Measurements from ENCODE around the gene ANO10. TPM values are rescaled to one million over a fixed set of nuclear protein-coding genes. Genes with fewer than 3 reads are reported as not detected.
"Not testable (repeated sequence)": the region's sequence is repeated elsewhere in the genome, so short reads cannot be mapped to it uniquely, and the experiment has no call there.

The ANO10 gene
- total RNA-seq, 1 experiment from 2014 or later = 16.6 TPM

DNA sequence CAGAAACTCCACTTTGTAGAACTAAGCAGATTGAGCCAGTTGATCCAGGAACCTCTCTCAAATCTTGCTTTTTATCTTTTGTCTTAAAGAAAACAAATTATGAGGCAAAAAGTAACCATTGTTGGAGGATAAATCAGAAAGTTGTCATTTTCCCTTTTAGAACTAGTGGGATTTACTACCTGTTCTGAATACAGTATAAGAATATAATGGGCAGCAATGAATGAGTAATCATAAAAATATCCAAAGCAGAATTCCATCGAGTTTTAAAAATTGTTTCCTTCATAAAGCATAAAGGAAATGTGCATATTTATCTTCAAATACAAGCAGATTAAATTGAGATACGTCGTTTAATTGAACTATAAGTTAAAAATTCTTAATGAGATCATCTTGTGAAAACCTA lies 15.9 kb upstream of the ANO10 start:
- H3K27me3 ChIP-seq = no peaks in the 10 kb centered on the region

DNA sequence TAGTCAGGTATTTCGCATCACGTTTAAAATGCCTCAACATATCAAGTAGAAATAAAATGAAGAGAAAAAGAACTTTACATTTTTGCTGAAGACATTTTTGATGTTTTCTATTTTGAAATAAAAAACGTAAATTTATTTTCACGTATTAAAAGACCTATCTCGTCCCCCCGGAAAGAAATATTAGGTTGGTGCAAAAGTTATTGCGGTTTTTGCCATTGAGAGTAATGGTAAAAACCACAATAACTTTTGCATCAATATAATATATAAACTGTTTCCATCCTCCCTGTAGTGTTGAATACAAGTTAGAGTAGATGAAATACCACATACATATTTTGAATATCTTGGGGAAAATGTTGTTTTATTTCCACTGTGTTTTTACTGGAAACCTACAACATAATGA lies 11.2 kb upstream of the ANO10 start:
- Histone ChIP-seq H3K27me3 (no peaks in the 10 kb centered on the region), H3K9me3 (no peaks in the 10 kb centered on the region), H3K36me3 (no peaks in the 10 kb centered on the region), H3K4me3 (no peak overlapping the region)
- no peak for DNase-seq

More for the DNA sequence above, 15.9 kb upstream of the ANO10 start:
- DNase-seq = no peak
- Histone ChIP-seq H3K9me3 (no peaks in the 10 kb centered on the region), H3K36me3 (no peaks in the 10 kb centered on the region), H3K4me3 (no peak overlapping the region)

DNA sequence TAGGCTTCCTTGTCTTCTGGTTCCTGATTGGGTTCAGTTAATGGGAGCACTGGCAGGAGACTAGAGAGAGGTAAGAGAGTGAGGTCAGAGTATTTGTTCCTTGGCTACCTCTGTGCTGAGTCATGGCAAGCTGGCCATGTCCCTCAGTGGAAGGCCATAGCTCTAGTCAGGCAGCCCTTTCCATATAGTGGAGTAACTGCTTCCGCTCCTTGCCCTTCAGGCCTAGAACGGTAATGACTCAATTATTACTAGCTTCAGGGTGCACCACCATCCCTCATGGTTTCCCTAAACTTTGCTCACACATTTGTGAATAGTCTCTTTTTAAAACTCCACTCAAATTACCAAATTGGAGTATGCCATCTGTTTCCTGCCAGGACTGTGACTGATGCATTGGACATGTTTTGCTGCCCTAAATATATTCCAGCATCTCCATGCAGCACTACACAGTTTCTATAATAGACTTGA lies 10.5 kb upstream of the ANO10 start:
- Histone ChIP-seq H3K36me3 (no peaks in the 10 kb centered on the region), H3K9me3 (no peaks in the 10 kb centered on the region), H3K27me3 (no peaks in the 10 kb centered on the region), H3K4me3 (no peak overlapping the region)
- DNase-seq = peak; percentile 90

DNA sequence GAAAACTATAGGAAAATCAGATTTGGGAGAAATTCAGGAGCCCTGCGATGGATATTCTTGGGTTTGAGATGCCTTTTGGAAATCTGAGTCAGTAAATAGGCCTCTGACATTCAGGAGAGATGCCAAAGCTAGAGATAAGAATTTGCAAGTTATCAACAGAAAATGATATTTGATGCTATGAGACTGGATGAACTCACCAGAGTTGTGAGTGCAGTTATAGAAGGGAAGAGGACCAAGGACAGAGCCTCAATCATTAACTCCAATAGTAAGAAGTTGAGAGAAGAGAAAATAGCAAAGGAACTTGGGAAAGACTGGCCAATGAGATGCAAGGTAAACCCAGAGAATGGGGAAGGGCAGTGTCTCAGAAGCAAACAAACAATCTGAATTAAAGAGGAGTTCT lies 7.9 kb upstream of the ANO10 start:
- no peaks in the 10 kb centered on the region for H3K36me3 ChIP-seq
- no peaks in the 10 kb centered on the region for H3K27me3 ChIP-seq
- no peaks in the 10 kb centered on the region for H3K9me3 ChIP-seq
- DNase-seq = no peak
- no peak overlapping the region for H3K4me3 ChIP-seq

DNA sequence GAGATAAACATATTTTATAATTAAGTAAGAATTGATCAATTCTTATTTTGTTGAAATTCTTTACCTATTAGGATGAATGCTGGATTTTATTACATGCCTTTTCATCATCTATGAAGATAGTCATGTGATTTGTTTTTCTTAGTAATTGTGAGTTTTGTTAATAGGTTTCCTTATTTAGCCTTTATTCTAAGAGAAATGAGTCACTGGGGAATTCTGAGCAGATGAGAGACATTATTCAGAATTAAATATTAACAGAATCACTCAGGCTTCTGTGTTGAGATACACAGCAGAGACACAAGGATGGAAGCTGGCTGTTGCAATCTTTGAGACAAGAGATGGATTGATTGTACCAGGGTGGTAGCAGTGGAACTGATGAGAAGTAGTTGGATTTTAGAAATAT lies 7.4 kb upstream of the ANO10 start:
- H3K27me3 ChIP-seq = no peaks in the 10 kb centered on the region
- no peak overlapping the region for H3K4me3 ChIP-seq
- no peak for DNase-seq
- no peaks in the 10 kb centered on the region for H3K36me3 ChIP-seq
- H3K9me3 ChIP-seq = no peaks in the 10 kb centered on the region

- H3K27me3 ChIP-seq = no peaks in the 10 kb centered on the region
- no peak overlapping the region for H3K4me3 ChIP-seq
- H3K36me3 ChIP-seq = no peaks in the 10 kb centered on the region
- H3K9me3 ChIP-seq = no peaks in the 10 kb centered on the region
- no peak for DNase-seq
Observed at GRCh38 chr3:43627360-43627759, 5.5 kb upstream of the ANO10 start.

GRCh38 chr3:43624619-43625305 lies 3.0 kb upstream of the ANO10 start:
- H3K4me3 ChIP-seq = no peak overlapping the region
- H3K9me3 ChIP-seq = no peaks in the 10 kb centered on the region
- H3K36me3 ChIP-seq = no peaks in the 10 kb centered on the region
- H3K27me3 ChIP-seq = no peaks in the 10 kb centered on the region
- no peak for DNase-seq

- Histone ChIP-seq H3K4me3 (peak overlapping the region; percentile 87), H3K27me3 (no peaks in the 10 kb centered on the region), H3K9me3 (no peaks in the 10 kb centered on the region), H3K36me3 (no peaks in the 10 kb centered on the region)
- peak; percentile 7 for DNase-seq
Observed at GRCh38 chr3:43620831-43621655, 768 bp downstream of the ANO10 start.

GRCh38 chr3:43619588-43619987 lies 2.2 kb downstream of the ANO10 start:
- Histone ChIP-seq H3K4me3 (no peak overlapping the region), H3K27me3 (no peaks in the 10 kb centered on the region), H3K9me3 (no peaks in the 10 kb centered on the region), H3K36me3 (no peaks in the 10 kb centered on the region)
- no peak for DNase-seq

DNA sequence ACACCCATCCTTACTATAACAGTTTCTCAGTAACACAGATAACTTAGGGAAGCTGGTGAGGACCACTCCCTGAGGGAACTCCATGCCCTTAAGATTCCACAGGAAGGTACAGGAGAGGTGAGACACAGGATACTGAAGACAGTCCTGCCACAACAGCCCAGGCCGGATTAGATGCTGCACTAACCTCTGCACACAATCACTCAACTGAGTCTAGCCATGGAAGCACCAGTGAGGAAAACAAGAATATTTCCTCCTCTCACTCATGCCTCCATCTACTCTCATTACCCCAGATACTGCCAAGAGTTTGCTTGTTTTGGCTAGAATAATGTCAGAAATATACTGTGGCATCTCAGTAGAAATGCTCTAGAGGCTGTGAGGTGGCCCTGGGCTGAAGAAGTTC lies 3.7 kb downstream of the ANO10 start:
- no peaks in the 10 kb centered on the region for H3K36me3 ChIP-seq
- H3K27me3 ChIP-seq = no peaks in the 10 kb centered on the region
- no peak overlapping the region for H3K4me3 ChIP-seq
- H3K9me3 ChIP-seq = no peaks in the 10 kb centered on the region
- DNase-seq = no peak

DNA sequence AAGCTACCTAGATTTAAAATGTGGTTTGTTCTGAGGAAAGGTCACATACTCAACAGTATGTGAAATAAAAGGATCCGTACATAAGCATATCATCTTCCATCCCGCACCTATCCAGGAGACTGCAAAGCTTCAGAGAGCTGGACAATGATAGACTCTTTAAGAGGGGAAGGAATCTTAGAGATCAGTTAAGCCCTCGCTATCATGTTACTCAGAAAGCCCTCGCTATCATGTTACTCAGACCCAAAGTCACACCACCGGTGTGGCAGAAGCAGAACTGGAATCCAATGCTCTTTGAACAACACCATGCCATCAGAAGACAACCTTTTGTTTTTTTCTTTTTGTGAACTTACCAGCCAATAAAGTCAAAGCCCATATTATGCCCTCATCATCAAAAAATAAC lies 5.8 kb downstream of the ANO10 start:
- Histone ChIP-seq H3K4me3 (no peak overlapping the region), H3K9me3 (no peaks in the 10 kb centered on the region), H3K27me3 (no peaks in the 10 kb centered on the region), H3K36me3 (no peaks in the 10 kb centered on the region)
- DNase-seq = no peak

DNA sequence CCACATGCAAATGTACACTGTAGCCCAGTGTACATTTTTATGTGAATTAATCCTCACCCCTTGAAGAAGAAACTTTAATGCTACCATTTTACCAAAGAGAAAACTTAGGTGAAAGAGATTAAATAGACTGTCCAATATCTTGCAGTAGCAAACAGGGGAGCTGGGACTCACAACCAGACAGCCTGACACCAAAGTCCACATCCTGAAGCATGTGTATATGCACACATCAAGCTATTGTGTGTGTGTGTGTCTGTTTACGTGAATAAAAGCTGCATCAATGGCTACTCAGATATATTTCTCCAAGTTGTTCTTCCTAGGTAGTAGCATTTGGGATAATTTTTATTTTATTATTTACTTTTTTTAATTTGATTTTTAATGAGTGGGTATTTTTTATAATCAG lies 6.7 kb downstream of the ANO10 start:
- H3K27me3 ChIP-seq = no peaks in the 10 kb centered on the region
- no peaks in the 10 kb centered on the region for H3K36me3 ChIP-seq
- no peak overlapping the region for H3K4me3 ChIP-seq
- H3K9me3 ChIP-seq = no peaks in the 10 kb centered on the region
- no peak for DNase-seq

- DNase-seq = no peak
- Histone ChIP-seq H3K27me3 (no peaks in the 10 kb centered on the region), H3K36me3 (no peaks in the 10 kb centered on the region), H3K9me3 (no peaks in the 10 kb centered on the region), H3K4me3 (no peak overlapping the region)
Observed at GRCh38 chr3:43613976-43614375, 7.8 kb downstream of the ANO10 start.

- Histone ChIP-seq H3K36me3 (no peaks in the 10 kb centered on the region), H3K4me3 (no peak overlapping the region), H3K9me3 (no peaks in the 10 kb centered on the region), H3K27me3 (no peaks in the 10 kb centered on the region)
- no peak for DNase-seq
Observed at GRCh38 chr3:43612419-43612818, 9.4 kb downstream of the ANO10 start.

DNA sequence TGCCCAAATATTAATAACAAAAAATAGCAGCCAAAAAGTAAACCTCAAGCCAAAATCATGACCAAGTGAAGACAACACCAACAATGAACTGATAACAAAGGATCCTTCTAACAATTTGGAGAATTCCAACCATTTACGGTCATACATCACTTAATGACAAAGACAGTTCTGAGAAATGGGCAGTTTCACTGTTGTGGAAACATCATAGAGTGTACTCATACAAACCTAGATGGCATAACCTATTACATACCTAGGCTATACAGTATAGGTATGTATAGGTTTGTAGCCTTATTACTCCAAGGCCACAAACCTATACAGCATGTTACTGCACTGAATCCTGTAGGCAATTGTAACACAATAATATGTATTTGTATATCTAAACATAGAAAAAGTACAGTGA lies 12.4 kb downstream of the ANO10 start:
- no peak for DNase-seq
- no peaks in the 10 kb centered on the region for H3K36me3 ChIP-seq
- no peaks in the 10 kb centered on the region for H3K27me3 ChIP-seq
- H3K4me3 ChIP-seq = no peak overlapping the region
- no peaks in the 10 kb centered on the region for H3K9me3 ChIP-seq

DNA sequence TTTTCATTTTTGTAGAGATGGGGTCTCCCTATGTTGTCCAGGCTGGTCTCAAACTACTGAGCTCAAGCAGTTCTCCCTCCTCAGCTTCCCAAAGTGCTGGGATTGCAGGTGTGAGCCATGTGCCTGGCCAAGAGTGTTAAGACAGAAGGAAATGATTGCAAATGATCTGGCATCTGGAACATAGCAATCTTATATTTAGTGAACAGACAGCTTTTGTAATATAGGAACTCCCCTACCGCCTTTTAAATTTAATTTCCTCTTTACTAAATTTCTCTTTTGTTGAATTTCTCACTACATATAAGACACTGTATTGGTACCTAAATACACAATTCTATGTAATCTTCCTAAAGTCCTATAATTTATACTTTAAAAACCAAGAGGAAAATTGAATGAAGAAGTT lies 13.1 kb downstream of the ANO10 start:
- DNase-seq = no peak
- no peaks in the 10 kb centered on the region for H3K9me3 ChIP-seq

DNA sequence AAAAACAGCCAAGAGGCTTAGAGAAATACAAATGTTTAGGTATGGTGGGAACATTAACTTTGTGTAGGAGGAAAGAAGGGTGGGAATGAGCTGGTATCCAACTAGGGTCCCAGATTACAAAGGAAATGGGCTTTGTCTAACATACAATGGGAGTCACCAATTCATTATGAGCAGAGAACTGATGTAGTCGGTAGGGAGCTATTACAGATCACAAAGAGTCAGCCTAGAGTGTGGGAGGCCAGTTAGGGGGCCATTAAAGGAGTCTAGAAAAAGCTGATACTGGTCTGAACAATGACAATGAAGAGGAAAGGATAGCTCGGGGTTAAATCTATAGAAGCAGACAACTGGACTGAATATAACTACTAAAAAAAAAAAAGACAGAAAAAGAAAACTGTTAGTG lies 15.5 kb downstream of the ANO10 start:
- DNase-seq = no peak
- Histone ChIP-seq H3K36me3 (no peaks in the 10 kb centered on the region), H3K27me3 (no peaks in the 10 kb centered on the region), H3K4me3 (no peak overlapping the region), H3K9me3 (no peaks in the 10 kb centered on the region)

More for the DNA sequence above, 13.1 kb downstream of the ANO10 start:
- Histone ChIP-seq H3K27me3 (no peaks in the 10 kb centered on the region), H3K36me3 (no peaks in the 10 kb centered on the region), H3K4me3 (no peak overlapping the region)

- H3K27me3 ChIP-seq, H3K4me3 ChIP-seq, H3K36me3 ChIP-seq, DNase-seq, H3K9me3 ChIP-seq: not testable (repeated sequence)
Observed at GRCh38 chr3:43599959-43600358, 21.9 kb downstream of the ANO10 start.
